Fibroblast of pulmonary artery (primary cell): Measurements from ENCODE around the gene IQCH.
A peak's percentile ranks its signal among the peaks of the same experiment; 100 is the strongest.

Experiments used
- DNase-seq: peaks from one replicate; pipeline ENCODE4 v3.0.0-alpha.2; 2010; ENCODE audit warnings: low read depth
- H3K4me3 ChIP-seq: replicated peaks from 2 replicates; pipeline ENCODE4 v1.5.1; 2011; ENCODE audit warnings: low read depth, mild to moderate bottlenecking, control low read depth, low read length, moderate library complexity
- CTCF ChIP-seq: IDR thresholded peaks from 2 replicates; pipeline ENCODE4 v1.5.1; 2011; ENCODE audit warnings: mild to moderate bottlenecking, control low read depth, low read length, inconsistent platforms; ENCODE audit errors: missing control alignments

The IQCH gene

GRCh38 chr15:67307889-67308597 is 53.5 kb downstream of the IQCH start:
- DNase-seq, result peak; percentile 7
- no peak overlapping the region for H3K4me3 ChIP-seq
- TF ChIP-seq CTCF, result no peak

- no peak overlapping the region for H3K4me3 ChIP-seq
- DNase-seq, result no peak
- no peak for TF ChIP-seq CTCF
Measured at GRCh38 chr15:67311731-67312130, 57.1 kb downstream of the IQCH start.

- no peak for DNase-seq
- TF ChIP-seq CTCF, result no peak
- no peak overlapping the region for H3K4me3 ChIP-seq
Measured at GRCh38 chr15:67319961-67320360, 65.4 kb downstream of the IQCH start.

GRCh38 chr15:67321352-67321751 is 66.8 kb downstream of the IQCH start:
- no peak for TF ChIP-seq CTCF
- no peak for DNase-seq
- no peak overlapping the region for H3K4me3 ChIP-seq

GRCh38 chr15:67322481-67322880 is 67.9 kb downstream of the IQCH start:
- H3K4me3 ChIP-seq, result no peak overlapping the region
- peak; percentile 62 for DNase-seq
- TF ChIP-seq CTCF, result no peak

GRCh38 chr15:67327312-67327711 is 72.7 kb downstream of the IQCH start:
- no peak for TF ChIP-seq CTCF
- H3K4me3 ChIP-seq, result no peak overlapping the region
- DNase-seq, result no peak

GRCh38 chr15:67327737-67328136 is 73.2 kb downstream of the IQCH start:
- H3K4me3 ChIP-seq, result no peak overlapping the region
- no peak for TF ChIP-seq CTCF
- no peak for DNase-seq
